Lower lobe of right lung (tissue), 2 donors: Measurements from ENCODE around the gene STXBP1. TPM values are rescaled to one million over a fixed set of nuclear protein-coding genes. Genes with fewer than 3 reads are reported as not detected.
A peak's percentile ranks its signal among the peaks of the same experiment; 100 is the strongest.
"Not testable (repeated sequence)": the region's sequence is repeated elsewhere in the genome, so short reads cannot be mapped to it uniquely, and the experiment has no call there.

ENCODE experiments used
- ATAC-seq, 2 donors: fragments of 200-7000 bp; cut with Tn5 transposase; one replicate each; pipeline ENCODE4 v1.9.1; 2020 to 2022; ENCODE audit warnings: mild to moderate bottlenecking in 2 of 2, moderate library complexity in 2 of 2
- DNase-seq: peaks from one replicate; pipeline ENCODE4 v3.0.0-alpha.2; 2020
- H3K27ac ChIP-seq: fragments of 200-600 bp; one replicate; pipeline ENCODE4 v1.8.0; 2022
- H3K27me3 ChIP-seq: fragments of 200-600 bp; one replicate; pipeline ENCODE4 v1.8.0; 2022; ENCODE audit warnings: low read depth
- H3K36me3 ChIP-seq: fragments of 200-600 bp; one replicate; pipeline ENCODE4 v1.8.0; 2022; ENCODE audit warnings: mild to moderate bottlenecking
- H3K4me1 ChIP-seq: fragments of 200-600 bp; one replicate; pipeline ENCODE4 v1.8.0; 2022
- H3K4me3 ChIP-seq: fragments of 200-600 bp; one replicate; pipeline ENCODE4 v1.8.0; 2022; ENCODE audit warnings: mild to moderate bottlenecking
- H3K9me3 ChIP-seq: fragments of 200-600 bp; one replicate; pipeline ENCODE4 v1.8.0; 2022
- intact Hi-C: fragments of 100-400 bp; cut with DNase I; formaldehyde crosslinking; loops from one replicate; pipeline ENCODE4 v1.11.0; 2022
- total RNA-seq: library from RNA; stranded (reverse); fragmentation: NEBNext Ultra II Directional; extraction: Animal tissue kit (Norgen Biotek cat#: 25700); gene quantifications from one replicate; pipeline ENCODE4 v1.2.1, GENCODE V29; 2021
- TF ChIP-seq, protein P1 (sequence below): fragments of 200-600 bp; IDR thresholded peaks from one replicate; pipeline ENCODE4 v1.8.0; 2022; ENCODE audit warnings: antibody characterized with exemption, mild to moderate bottlenecking
- donor health status: DM: no; HTN: yes; CAD: no; lungs with severe emphysema.

Gene STXBP1
- total RNA-seq, 1 donor from 2014 or later, result 88.6 TPM

DNA sequence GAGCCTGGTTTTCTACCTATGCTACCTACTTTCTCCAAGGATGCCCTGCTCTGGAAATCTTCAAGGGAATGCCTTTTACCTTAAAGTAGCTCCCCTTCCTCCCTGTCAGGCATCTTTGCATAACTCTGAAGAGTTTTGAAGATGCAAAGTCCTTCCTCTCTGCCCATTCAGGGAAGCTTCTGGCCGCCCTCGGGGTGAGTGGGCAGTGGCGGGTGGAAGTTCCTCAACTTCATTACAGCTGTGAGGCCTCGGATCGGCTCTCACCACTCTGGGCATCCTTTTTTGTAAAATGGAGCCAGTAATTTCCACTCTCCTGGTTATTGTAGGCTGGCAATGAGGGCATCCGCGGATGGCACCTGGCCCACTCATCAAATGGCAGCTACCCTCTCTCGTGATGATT, 31.7 kb upstream of the STXBP1 start:
- no peaks in the 10 kb centered on the region for H3K36me3 ChIP-seq
- no peak overlapping the region for H3K4me3 ChIP-seq
- TF ChIP-seq, protein P1, sequence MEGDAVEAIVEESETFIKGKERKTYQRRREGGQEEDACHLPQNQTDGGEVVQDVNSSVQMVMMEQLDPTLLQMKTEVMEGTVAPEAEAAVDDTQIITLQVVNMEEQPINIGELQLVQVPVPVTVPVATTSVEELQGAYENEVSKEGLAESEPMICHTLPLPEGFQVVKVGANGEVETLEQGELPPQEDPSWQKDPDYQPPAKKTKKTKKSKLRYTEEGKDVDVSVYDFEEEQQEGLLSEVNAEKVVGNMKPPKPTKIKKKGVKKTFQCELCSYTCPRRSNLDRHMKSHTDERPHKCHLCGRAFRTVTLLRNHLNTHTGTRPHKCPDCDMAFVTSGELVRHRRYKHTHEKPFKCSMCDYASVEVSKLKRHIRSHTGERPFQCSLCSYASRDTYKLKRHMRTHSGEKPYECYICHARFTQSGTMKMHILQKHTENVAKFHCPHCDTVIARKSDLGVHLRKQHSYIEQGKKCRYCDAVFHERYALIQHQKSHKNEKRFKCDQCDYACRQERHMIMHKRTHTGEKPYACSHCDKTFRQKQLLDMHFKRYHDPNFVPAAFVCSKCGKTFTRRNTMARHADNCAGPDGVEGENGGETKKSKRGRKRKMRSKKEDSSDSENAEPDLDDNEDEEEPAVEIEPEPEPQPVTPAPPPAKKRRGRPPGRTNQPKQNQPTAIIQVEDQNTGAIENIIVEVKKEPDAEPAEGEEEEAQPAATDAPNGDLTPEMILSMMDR, result no peak
- peak overlapping the region; percentile 34 for H3K27ac ChIP-seq
- H3K4me1 ChIP-seq, result peaks cover 62% of the 10 kb centered on the region
- H3K27me3 ChIP-seq, result no peaks in the 10 kb centered on the region
- H3K9me3 ChIP-seq, result no peaks in the 10 kb centered on the region
- ATAC-seq (no peak), DNase-seq (peak; percentile 74)
- intact Hi-C loops, result no loop called here

DNA sequence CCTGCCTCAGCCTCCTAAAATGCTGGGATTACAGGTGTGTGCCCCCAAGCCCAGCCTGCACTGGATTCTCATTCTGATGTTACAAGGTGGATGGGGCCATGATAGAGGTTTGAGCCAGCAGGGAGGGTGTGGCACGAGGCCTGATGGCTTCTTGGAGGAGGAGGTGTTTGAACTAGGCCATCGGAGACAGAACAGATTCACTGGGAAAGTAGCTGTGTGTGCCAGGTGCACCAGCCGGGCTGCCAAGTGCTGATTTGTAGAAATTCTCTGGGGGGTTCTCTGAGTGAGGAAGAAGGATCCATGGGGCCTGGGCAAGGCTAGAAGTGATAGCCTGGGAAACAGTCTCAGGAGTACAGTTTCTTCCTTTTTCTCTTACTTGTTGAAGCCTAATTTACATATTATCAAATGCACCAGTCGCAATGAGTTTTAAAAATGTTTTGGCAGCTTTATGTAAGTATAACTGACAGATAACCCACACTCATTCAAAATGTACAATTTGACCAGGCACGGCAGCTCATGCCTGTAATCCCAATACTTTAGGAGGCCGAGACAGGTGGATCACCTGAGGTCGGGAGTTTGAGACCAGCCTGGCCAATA, 31.1 kb upstream of the STXBP1 start:
- no peaks in the 10 kb centered on the region for H3K36me3 ChIP-seq
- TF ChIP-seq, protein P1, result no peak
- H3K4me1 ChIP-seq, result peaks cover 56% of the 10 kb centered on the region
- H3K9me3 ChIP-seq, result no peaks in the 10 kb centered on the region
- DNase-seq (no peak), ATAC-seq (no peak)
- H3K4me3 ChIP-seq, result no peak overlapping the region
- H3K27me3 ChIP-seq, result no peaks in the 10 kb centered on the region
- intact Hi-C loops, result no loop called here
- peak overlapping the region; percentile 46 for H3K27ac ChIP-seq

DNA sequence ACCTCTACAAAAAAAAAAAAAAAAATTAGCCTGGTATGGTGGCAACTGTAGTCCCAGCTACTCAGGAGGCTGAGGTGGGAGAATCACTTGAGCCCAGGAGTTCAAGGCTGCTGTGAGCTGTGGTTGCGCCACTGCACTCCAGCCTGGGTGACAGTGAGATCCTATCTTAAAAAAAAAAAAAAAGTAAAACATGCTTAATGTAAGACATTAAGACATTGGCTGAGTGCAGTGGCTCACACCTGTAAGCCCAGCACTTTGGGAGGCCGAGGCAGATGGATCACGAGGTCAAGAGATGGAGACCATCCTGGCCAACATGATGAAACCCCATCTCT, 27.6 kb upstream of the STXBP1 start:
- intact Hi-C loops, H3K36me3 ChIP-seq, H3K4me3 ChIP-seq, H3K9me3 ChIP-seq, DNase-seq, H3K27me3 ChIP-seq: not testable (repeated sequence)
- peak; percentile 4 to 15 for ATAC-seq
- peaks cover 40% of the 10 kb centered on the region for H3K4me1 ChIP-seq
- peak overlapping the region; percentile 15 for H3K27ac ChIP-seq

DNA sequence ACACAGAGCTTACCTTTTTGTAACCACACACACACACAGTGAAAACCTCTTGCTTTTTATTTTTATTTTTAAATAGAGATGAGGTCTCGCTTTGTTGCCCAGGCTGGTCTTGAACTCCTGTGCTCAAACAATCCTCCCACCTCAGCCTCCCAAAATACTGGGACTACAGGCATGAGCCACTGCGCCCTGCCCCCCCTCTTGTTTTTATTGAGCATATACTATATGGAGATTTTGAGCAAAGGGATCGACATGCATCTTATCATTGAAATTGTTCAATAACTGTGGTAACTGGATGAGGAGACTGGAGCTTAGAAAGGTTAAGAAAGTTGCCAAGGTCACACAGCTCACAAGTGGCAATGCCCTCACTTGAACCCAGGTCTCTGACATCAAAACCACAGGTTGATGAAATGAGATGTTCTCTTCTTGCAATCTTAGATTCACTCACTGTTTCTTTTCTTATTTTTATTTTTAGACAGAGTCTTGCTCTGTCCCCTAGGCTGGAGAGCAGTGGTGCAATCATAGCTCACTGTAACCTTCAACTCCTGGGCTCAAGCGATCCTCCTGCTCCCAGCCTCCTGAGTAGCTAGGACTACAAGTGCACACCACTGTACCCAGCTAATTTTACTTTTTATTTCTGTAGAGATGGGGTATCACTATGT, 26.8 kb upstream of the STXBP1 start:
- DNase-seq, result no peak
- TF ChIP-seq, protein P1, result no peak
- no peaks in the 10 kb centered on the region for H3K36me3 ChIP-seq
- no peaks in the 10 kb centered on the region for H3K9me3 ChIP-seq
- intact Hi-C loops, result loop anchor here (5.0 kb wide), 1 partner anchor 83 kb away; no protein-coding TSS in a partner anchor
- H3K4me3 ChIP-seq, result no peak overlapping the region
- ATAC-seq, result no peak
- peaks cover 32% of the 10 kb centered on the region for H3K4me1 ChIP-seq
- H3K27me3 ChIP-seq, result no peaks in the 10 kb centered on the region
- H3K27ac ChIP-seq, result no peak overlapping the region

DNA sequence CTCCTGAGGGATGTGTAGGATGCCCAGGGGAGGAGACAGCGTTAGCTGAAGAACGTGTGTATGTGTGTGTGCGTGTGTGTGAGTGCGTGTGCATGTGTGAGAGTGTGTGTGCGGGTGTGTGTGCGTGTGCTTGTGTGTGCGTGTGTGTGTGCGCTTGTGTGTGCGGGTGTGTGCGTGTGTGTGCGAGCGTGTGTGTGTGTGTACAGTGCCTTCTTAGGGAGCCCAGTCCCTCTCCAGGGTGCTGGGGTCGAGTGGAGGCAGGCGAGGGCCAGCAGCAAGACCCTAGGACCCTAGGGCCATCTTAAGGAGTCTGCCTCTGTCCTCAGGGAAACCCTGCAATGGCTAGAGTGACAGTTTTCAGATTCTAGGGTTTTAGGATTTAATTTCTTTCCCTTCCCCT, 26.0 kb upstream of the STXBP1 start:
- TF ChIP-seq, protein P1, result no peak
- no peak overlapping the region for H3K27ac ChIP-seq
- peaks cover 23% of the 10 kb centered on the region for H3K4me1 ChIP-seq
- peak in 1 of 2 donors; percentile 11 for ATAC-seq
- no peaks in the 10 kb centered on the region for H3K36me3 ChIP-seq
- DNase-seq, result no peak
- intact Hi-C loops, result loop anchor here (5.0 kb wide), 1 partner anchor 84 kb away; no protein-coding TSS in a partner anchor
- H3K4me3 ChIP-seq, result no peak overlapping the region
- no peaks in the 10 kb centered on the region for H3K27me3 ChIP-seq
- H3K9me3 ChIP-seq, result no peaks in the 10 kb centered on the region

DNA sequence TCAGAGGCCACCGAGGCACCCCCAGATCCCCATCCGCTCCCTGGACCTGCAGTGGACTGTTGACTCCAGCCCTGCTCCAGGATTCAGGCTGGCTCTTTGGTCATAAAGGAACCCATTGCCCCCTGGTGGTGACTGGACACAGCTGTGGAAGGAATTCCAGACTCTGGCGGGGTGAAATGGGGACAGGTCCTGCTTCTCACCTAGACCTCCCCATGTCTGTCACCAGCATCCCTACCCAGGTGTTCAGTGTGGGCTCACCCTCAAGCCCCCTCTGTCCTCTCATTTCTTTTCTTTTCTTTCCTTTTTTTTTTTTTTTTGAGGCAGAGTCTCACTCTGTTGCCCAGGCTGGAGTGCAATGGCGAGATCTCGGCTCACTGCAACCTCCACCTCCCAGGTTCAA, 25.5 kb upstream of the STXBP1 start:
- intact Hi-C loops, result loop anchor here (5.0 kb wide), 1 partner anchor 84 kb away; no protein-coding TSS in a partner anchor
- peak; percentile 81 for DNase-seq
- TF ChIP-seq, protein P1, result peak; percentile 87
- no peaks in the 10 kb centered on the region for H3K36me3 ChIP-seq
- H3K27ac ChIP-seq, result no peak overlapping the region
- ATAC-seq, result peak; percentile 90 to 91
- no peaks in the 10 kb centered on the region for H3K9me3 ChIP-seq
- no peak overlapping the region for H3K4me3 ChIP-seq
- H3K27me3 ChIP-seq, result no peaks in the 10 kb centered on the region
- H3K4me1 ChIP-seq, result peaks cover 23% of the 10 kb centered on the region
